OCI-LY1 (cell line): ENCODE measurements around the gene FCRL2.
A peak's percentile ranks its signal among the peaks of the same experiment; 100 is the strongest.

Experiments used
- H2AFZ ChIP-seq: fragments of 200-600 bp; sonication (generic), shearing (Covaris generic); 2 replicates; pipeline ENCODE4 v1.6.0; 2014; ENCODE audit warnings: antibody characterized with exemption, mild to moderate bottlenecking, low read length
- H3F3A ChIP-seq: fragments of 200-600 bp; sonication (generic), shearing (Covaris generic); 2 replicates; pipeline ENCODE4 v1.6.0; 2014; ENCODE audit warnings: mild to moderate bottlenecking, antibody characterized with exemption, low read length, moderate library complexity; ENCODE audit not compliant: insufficient read depth
- H3K27ac ChIP-seq: fragments of 200-600 bp; sonication (generic); 2 replicates; pipeline ENCODE4 v1.5.1; 2014; ENCODE audit warnings: low read length, mixed run types, mild to moderate bottlenecking, low read depth; ENCODE audit not compliant: poor library complexity, severe bottlenecking
- H3K27me3 ChIP-seq: fragments of 200-600 bp; sonication (generic); 2 replicates; pipeline ENCODE4 v1.6.0; 2014; ENCODE audit warnings: antibody characterized with exemption, mild to moderate bottlenecking, low read length, moderate library complexity; ENCODE audit not compliant: insufficient read depth
- H3K36me3 ChIP-seq: fragments of 200-600 bp; sonication (generic); 2 replicates; pipeline ENCODE4 v1.6.1; 2014; ENCODE audit warnings: mild to moderate bottlenecking, antibody characterized with exemption, low read length, moderate library complexity, mixed read lengths; ENCODE audit not compliant: insufficient read depth
- H3K4me1 ChIP-seq: fragments of 200-600 bp; sonication (generic); 2 replicates; pipeline ENCODE4 v1.5.1; 2014; ENCODE audit warnings: mild to moderate bottlenecking, low read length, moderate library complexity; ENCODE audit not compliant: insufficient read depth, severe bottlenecking
- H3K4me2 ChIP-seq: fragments of 200-600 bp; sonication (generic), shearing (Covaris generic); 2 replicates; pipeline ENCODE4 v1.6.1; 2014; ENCODE audit warnings: low read length
- H3K4me3 ChIP-seq: fragments of 200-600 bp; sonication (generic); 2 replicates; pipeline ENCODE4 v1.5.1; 2014; ENCODE audit warnings: low read length, low read depth, mild to moderate bottlenecking, mixed read lengths; ENCODE audit not compliant: poor library complexity, severe bottlenecking
- H3K79me2 ChIP-seq: fragments of 200-600 bp; shearing (Covaris generic); 2 replicates; pipeline ENCODE4 v1.6.1; 2016; ENCODE audit warnings: mixed run types, low read length, mixed read lengths; ENCODE audit not compliant: insufficient read depth
- H3K9ac ChIP-seq: fragments of 200-600 bp; sonication (generic), shearing (Covaris generic); 2 replicates; pipeline ENCODE4 v1.6.1; 2014; ENCODE audit warnings: mild to moderate bottlenecking, low read length, mixed read lengths
- H3K9me2 ChIP-seq: fragments of 200-600 bp; sonication (generic), shearing (Covaris generic); 2 replicates; pipeline ENCODE4 v1.6.1; 2014; ENCODE audit warnings: low read depth, mild to moderate bottlenecking, low read length, mixed read lengths
- H3K9me3 ChIP-seq: fragments of 200-600 bp; shearing (Covaris generic); 2 replicates; pipeline ENCODE4 v1.6.1; 2014; ENCODE audit warnings: low read length, mixed read lengths
- H4K20me1 ChIP-seq: fragments of 200-600 bp; sonication (generic), shearing (Covaris generic); 2 replicates; pipeline ENCODE4 v1.6.0; 2016; ENCODE audit warnings: mild to moderate bottlenecking, low read length; ENCODE audit not compliant: insufficient read depth
- EZH2 ChIP-seq: fragments of 200-600 bp; sonication (generic), shearing (Covaris generic); IDR thresholded peaks from 2 replicates; pipeline ENCODE4 v1.8.0; 2017; ENCODE audit warnings: borderline replicate concordance, mixed run types, mild to moderate bottlenecking, antibody characterized with exemption, low read length, moderate library complexity, mixed read lengths
- TF ChIP-seq, protein P1 (sequence below): fragments of 200-600 bp; sonication (generic), shearing (Covaris generic); IDR thresholded peaks from 2 replicates; pipeline ENCODE4 v1.5.1; 2017; ENCODE audit warnings: mild to moderate bottlenecking, antibody characterized with exemption, low read length, moderate library complexity, mixed read lengths

The FCRL2 gene

DNA sequence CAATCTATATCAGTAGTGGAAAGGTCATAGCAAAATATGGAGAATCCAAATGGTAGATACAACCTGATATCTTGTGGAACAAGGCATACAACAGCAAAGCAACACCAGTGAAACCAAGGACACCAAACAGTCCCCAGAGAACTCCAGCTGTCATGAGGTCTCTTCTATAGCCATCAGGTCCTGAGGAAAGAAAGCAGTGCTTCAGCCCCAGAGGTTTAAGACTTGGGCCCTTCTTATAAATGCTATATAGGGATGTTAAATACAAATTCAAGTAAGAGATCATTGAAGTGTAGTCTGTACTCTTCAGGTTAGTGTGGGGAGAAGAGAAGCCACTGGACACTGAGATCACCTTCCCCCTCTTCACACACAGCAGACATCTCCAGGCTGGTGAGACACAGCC, 10.1 kb downstream of the FCRL2 start:
- no peak overlapping the region for H3K4me2 ChIP-seq
- peak overlapping the region; percentile 29 for H3K27ac ChIP-seq
- H3K9me3 ChIP-seq, result no peaks in the 10 kb centered on the region

DNA sequence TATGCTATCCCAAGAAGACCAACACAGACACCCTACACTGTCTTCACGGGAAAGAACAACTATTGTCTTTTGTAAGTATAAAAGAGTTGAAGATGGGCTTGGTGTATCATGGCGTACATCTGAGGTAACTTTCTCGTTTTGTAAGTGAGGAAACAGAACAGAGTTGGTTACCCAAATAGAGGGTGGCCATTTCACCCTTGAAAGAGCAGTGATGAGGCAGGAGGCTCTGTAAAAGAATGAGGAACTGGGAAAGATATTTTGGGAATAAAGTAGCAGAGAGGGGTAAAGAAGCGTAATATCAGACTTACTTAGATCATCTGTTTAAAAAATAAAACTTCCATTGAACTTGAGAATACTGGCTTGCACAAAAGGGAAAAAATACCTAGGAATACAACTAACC, 18.9 kb downstream of the FCRL2 start:
- peaks cover 5% of the 10 kb centered on the region for H3K4me1 ChIP-seq
- peaks cover 4% of the 10 kb centered on the region; the same call in 1 of the 2 replicates for H3K9me3 ChIP-seq
- H3K79me2 ChIP-seq, result no peaks in the 10 kb centered on the region
- no peak overlapping the region for H3K27ac ChIP-seq
- TF ChIP-seq, protein P1, sequence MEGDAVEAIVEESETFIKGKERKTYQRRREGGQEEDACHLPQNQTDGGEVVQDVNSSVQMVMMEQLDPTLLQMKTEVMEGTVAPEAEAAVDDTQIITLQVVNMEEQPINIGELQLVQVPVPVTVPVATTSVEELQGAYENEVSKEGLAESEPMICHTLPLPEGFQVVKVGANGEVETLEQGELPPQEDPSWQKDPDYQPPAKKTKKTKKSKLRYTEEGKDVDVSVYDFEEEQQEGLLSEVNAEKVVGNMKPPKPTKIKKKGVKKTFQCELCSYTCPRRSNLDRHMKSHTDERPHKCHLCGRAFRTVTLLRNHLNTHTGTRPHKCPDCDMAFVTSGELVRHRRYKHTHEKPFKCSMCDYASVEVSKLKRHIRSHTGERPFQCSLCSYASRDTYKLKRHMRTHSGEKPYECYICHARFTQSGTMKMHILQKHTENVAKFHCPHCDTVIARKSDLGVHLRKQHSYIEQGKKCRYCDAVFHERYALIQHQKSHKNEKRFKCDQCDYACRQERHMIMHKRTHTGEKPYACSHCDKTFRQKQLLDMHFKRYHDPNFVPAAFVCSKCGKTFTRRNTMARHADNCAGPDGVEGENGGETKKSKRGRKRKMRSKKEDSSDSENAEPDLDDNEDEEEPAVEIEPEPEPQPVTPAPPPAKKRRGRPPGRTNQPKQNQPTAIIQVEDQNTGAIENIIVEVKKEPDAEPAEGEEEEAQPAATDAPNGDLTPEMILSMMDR, result no peak
- no peak for TF ChIP-seq EZH2
- H3K36me3 ChIP-seq, result peaks cover 83% of the 10 kb centered on the region
- no peaks in the 10 kb centered on the region for H3K27me3 ChIP-seq
- no peak overlapping the region for H3K4me3 ChIP-seq
- no peak overlapping the region for H3K4me2 ChIP-seq
- H3F3A ChIP-seq, result no peaks in the 10 kb centered on the region
- H3K9ac ChIP-seq, result no peak overlapping the region
- H3K9me2 ChIP-seq, result no peaks in the 10 kb centered on the region
- H2AFZ ChIP-seq, result no peak overlapping the region
- H4K20me1 ChIP-seq, result no peaks in the 10 kb centered on the region

More for the DNA sequence above, 10.1 kb downstream of the FCRL2 start:
- no peaks in the 10 kb centered on the region for H3K27me3 ChIP-seq
- no peaks in the 10 kb centered on the region for H3K79me2 ChIP-seq
- H3K4me3 ChIP-seq, result no peak overlapping the region
- no peak for TF ChIP-seq EZH2
- TF ChIP-seq, protein P1, result no peak
- peaks cover 43% of the 10 kb centered on the region for H3K36me3 ChIP-seq
- no peak overlapping the region for H3K9ac ChIP-seq
- H3K9me2 ChIP-seq, result no peaks in the 10 kb centered on the region
- peaks cover 41% of the 10 kb centered on the region for H3K4me1 ChIP-seq
- no peak overlapping the region for H2AFZ ChIP-seq
- H3F3A ChIP-seq, result no peaks in the 10 kb centered on the region
- H4K20me1 ChIP-seq, result no peaks in the 10 kb centered on the region

DNA sequence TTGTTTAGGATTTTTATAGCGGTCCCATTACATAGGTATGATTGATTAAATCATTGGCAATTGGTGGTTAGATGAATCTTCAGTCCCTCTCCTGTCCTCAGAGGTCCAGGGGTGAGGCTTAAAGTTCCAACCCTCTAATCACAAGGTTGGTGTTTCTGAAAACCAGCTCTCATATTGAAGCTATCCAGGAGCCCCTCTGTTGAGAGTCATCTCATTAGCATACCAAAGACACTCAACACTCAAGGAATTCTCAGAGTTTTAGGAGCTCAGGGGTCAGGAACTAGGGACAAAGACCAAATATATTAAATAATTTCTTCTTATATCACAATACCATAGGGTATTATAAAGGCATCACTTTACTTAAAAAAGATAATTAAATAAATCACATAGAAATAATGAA, 23.3 kb downstream of the FCRL2 start:
- H3K4me1 ChIP-seq, result peaks cover 5% of the 10 kb centered on the region
- no peak overlapping the region for H2AFZ ChIP-seq
- no peak overlapping the region for H3K4me2 ChIP-seq
- peaks cover 56% of the 10 kb centered on the region for H3K36me3 ChIP-seq
- H3K4me3 ChIP-seq, result no peak overlapping the region
- no peak for TF ChIP-seq EZH2
- TF ChIP-seq, protein P1, result no peak
- no peaks in the 10 kb centered on the region for H3F3A ChIP-seq
- no peaks in the 10 kb centered on the region for H3K9me2 ChIP-seq
- no peaks in the 10 kb centered on the region for H3K27me3 ChIP-seq
- no peak overlapping the region for H3K9ac ChIP-seq
- H3K27ac ChIP-seq, result no peak overlapping the region
- H4K20me1 ChIP-seq, result no peaks in the 10 kb centered on the region
- H3K9me3 ChIP-seq, result no peaks in the 10 kb centered on the region
- no peaks in the 10 kb centered on the region for H3K79me2 ChIP-seq
